ENCODE measurements around the gene RANBP10. TPM values are rescaled to one million over a fixed set of nuclear protein-coding genes. Genes with fewer than 3 reads are reported as not detected.
A peak's percentile ranks its signal among the peaks of the same experiment; 100 is the strongest.

RANBP10 gene
- total and polyA plus RNA-seq, 2 of the 13 experiments (the other 11 are each of a cell fraction or from before 2014, with no cell fraction given), result 9.2 to 22.7 TPM

DNA sequence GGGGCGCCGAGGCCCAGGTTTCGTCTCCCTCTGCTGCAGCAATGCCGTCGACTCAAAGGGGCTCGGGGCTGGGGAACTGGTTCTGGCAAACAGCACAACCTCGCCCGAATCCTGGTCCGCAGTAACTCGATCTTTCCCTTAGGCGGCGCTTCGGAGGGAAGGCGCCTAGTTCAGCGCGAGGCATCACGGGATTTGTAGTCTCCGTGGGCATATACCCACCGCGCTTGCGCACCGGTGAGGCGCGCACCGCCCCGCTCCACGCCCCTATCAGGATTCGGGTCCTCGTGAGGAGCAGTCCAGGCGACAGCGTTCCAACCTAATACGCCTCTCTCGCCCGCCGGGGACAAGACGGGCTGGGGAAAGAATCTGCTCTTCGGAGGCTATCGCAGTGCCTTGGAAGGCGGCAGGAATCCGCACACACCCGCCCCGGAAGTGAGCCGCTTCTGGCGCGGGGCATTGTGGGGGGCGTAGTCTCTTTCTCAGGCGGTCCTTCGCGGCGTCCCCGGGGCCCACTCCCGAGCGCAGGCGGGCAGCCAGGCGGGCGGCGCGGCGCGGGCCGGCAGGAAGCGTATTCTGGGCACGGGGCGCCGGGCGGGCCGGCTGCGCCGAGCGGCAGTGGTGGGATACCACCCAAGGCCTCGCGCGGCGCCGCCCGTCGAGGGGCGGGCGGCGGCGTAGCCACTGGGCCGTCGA lies 35.6 kb upstream of the RANBP10 start, which contains the start of gene THAP11 (continued):
- TF ChIP-seq ZKSCAN8 (CRISPR knock-in tag; IDR thresholded peaks at IDR 0.05; ENCODE audit: borderline replicate concordance), result 0 out of 2 replicates have a peak, but pooled peaks have one; percentile 53
- TF ChIP-seq ZNF605 (CRISPR knock-in tag; IDR thresholded peaks at IDR 0.05), result 0 out of 2 replicates have a peak, but pooled peaks have one; percentile 5
- TF ChIP-seq, protein P1, sequence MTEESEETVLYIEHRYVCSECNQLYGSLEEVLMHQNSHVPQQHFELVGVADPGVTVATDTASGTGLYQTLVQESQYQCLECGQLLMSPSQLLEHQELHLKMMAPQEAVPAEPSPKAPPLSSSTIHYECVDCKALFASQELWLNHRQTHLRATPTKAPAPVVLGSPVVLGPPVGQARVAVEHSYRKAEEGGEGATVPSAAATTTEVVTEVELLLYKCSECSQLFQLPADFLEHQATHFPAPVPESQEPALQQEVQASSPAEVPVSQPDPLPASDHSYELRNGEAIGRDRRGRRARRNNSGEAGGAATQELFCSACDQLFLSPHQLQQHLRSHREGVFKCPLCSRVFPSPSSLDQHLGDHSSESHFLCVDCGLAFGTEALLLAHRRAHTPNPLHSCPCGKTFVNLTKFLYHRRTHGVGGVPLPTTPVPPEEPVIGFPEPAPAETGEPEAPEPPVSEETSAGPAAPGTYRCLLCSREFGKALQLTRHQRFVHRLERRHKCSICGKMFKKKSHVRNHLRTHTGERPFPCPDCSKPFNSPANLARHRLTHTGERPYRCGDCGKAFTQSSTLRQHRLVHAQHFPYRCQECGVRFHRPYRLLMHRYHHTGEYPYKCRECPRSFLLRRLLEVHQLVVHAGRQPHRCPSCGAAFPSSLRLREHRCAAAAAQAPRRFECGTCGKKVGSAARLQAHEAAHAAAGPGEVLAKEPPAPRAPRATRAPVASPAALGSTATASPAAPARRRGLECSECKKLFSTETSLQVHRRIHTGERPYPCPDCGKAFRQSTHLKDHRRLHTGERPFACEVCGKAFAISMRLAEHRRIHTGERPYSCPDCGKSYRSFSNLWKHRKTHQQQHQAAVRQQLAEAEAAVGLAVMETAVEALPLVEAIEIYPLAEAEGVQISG (CRISPR knock-in tag; IDR thresholded peaks at IDR 0.05), result peak; percentile 89
- TF ChIP-seq RCOR2 (CRISPR knock-in tag; IDR thresholded peaks at IDR 0.05), result no peak
- TF ChIP-seq GTF2F1 (IDR thresholded peaks at IDR 0.05; ENCODE audit: low read length), result no peak
- TF ChIP-seq MED13 (CRISPR knock-in tag; IDR thresholded peaks at IDR 0.05), result no peak
- TF ChIP-seq SIN3B (IDR thresholded peaks at IDR 0.05; ENCODE audit: low read length), result no peak; the same call in 1 of the 2 replicates
- TF ChIP-seq IKZF4 (CRISPR knock-in tag; IDR thresholded peaks at IDR 0.05; ENCODE audit: borderline replicate concordance, low read depth, not compliant biosample characterization), result peak; percentile 62
- TF ChIP-seq NCOA2 (CRISPR knock-in tag; IDR thresholded peaks at IDR 0.05), result peak; percentile 52; the same call in 1 of the 2 replicates
- no peak for TF ChIP-seq KDM1A (CRISPR knock-in tag; IDR thresholded peaks at IDR 0.05)
- TF ChIP-seq TAF15 (IDR thresholded peaks at IDR 0.05; ENCODE audit: low read depth, low read length, poor library complexity, severe bottlenecking), result peak; percentile 11
- TF ChIP-seq ATF7 (IDR thresholded peaks at IDR 0.05), result no peak
- no peak for TF ChIP-seq ATF7 (CRISPR knock-in tag; IDR thresholded peaks at IDR 0.05)
- TF ChIP-seq ZNF687 (CRISPR knock-in tag; IDR thresholded peaks at IDR 0.05), result peak; percentile 74
- TF ChIP-seq ZBED4 (CRISPR knock-in tag; IDR thresholded peaks at IDR 0.05; ENCODE audit: borderline replicate concordance), result peak; percentile 70

Measured in HepG2 (cell line).